HG02759 (cell line): ENCODE results near the gene PRRT2.
A peak's percentile ranks its signal among the peaks of the same experiment; 100 is the strongest.
"Not testable (repeated sequence)": the region's sequence is repeated elsewhere in the genome, so short reads cannot be mapped to it uniquely, and the experiment has no call there.

Source experiments
- ATAC-seq: cut with Tn5 transposase; IDR thresholded peaks from one replicate; pipeline ENCODE4 v1.9.1; 2021; ENCODE audit warnings: mild to moderate bottlenecking, moderate library complexity; ENCODE audit not compliant: unreplicated experiment

PRRT2 gene

DNA sequence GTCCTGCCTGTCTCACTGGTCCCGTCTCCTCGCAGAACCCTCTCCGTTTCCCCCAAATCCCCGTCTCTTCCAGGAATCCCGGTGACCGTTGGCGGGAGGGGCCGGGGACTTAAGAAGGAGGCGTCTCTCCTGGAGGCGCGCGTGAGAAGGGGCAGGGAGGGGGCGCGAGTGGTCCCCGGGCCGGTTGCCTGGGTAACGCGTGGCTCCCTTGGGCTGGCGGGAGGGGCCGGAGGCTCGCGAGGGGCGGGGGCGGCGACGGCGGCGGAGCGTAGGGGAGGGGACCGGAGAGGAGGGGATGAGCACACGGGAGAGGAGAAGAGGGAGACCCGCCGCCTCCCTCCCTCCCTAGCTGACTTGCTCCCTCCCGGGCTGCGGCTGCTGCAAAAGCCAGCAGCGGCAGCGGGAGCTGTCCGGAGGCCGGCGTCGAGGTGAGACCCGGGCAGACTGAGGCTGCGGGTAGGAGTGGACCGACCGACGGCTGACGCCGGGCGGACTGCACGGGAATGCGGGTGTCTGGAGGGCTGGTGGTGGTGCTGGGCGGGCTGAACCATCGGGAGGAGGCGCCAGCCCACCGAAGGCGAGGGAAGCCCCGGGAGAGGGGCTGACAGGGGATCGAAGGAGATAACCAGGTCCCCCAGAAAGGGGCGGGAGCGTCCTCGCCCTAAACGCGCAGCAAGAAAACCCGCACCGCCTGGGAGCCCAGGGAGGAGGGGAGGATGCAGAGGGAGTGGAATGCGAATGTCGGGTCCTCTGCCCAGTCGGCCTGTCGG is at the start of gene PRRT2:
Gene PRRT2, plus strand, starts transcription at position 298 of the 770 bp plus-strand sequence. CDS start 862 bp downstream, outside the sequence.
- no peak for ATAC-seq

DNA sequence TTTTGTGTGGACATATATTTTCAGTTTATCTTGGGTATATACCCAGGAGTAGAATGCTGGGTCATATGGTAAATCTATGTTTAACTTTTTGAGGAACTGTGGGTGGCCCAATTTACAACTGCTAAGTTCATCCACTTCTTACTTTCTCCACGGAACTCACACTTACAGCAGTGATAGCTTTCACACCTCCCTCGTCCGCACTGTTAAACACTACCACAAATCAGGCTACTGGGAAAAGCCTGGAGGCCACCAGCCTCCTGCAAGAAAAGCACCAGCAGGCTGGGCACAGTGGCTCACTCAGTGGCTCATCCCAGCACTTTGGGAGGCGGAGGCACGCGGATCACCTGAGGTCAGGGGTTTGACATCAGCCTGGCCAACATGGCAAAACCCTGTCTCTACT is 48.7 kb upstream of the PRRT2 start:
- ATAC-seq: no peak

DNA sequence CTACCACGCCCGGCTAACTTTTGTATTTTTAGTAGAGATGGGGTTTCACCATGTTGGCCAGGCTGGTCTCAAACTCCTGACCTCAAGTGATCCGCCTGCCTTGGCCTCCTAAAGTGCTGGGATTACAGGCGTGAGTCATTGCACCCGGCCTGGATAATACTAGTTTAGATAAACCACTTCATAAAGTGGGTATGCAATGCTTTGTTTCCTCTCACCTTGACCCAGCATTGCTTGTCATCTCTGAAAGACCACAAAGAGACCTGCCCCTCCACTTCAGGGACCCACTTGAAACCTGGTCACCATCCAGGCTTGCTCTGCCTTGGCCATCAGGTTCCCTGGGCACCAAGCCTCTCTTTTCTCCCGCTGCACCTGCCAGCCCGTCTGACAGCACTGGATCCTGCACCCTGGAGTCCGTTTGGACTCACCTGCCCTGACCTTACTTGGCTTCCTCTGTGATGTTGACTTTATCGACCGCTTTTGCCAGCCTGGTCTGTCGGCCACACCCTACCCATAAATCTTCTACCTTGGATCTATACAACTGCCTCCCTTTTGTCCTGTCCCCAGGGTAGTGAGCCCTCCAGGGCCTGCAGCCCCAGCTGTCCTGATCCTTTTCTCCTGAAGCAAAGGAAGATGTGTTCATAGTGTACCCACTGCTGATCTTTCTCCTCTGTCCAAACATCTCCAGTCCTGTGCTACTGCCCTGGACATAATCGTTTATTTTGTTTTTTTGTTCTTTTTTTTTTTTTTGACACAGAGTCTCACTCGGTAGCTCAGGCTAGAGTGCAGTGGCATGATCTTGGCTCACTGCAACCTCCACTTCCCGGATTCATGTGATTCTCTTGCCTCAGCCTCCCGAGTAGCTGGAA is 46.6 kb upstream of the PRRT2 start:
- ATAC-seq: no peak

DNA sequence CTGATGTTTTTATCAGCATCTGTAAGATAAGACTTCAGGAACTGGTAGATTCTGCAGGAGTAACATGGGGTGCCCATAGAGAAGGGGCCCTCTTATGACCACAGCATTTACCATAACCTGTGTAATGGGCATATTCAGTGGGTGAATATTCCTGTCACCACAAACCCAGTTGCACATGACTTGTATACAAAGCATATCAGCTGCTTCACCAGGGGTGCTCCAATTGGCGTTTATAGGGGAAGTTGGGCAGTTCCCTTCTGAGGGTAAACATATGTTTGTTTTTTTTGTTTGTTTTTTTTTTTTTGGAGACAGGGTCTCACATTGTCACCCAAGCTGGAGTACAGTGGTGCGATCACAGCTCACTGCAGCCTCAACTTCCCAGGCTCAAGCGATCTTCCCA is 45.4 kb upstream of the PRRT2 start:
- no peak for ATAC-seq

DNA sequence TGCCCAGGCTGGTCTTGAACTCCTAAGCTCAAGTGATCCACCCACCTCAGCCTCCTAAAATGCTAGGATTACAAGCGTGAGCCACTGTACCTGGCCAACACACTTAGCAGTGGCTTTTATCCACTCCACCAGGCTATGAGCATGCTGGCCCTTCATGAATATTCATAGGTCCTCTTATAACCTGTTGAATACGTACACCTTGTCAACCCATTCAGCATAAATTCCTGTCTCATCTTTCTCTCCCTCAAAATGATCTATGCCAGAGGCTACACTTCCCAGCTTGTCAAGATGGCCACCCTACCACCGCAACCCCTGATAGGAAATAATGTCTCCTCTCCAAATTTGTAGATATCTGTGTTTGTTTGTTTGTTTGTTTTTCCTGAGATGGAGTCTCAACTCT is 44.9 kb upstream of the PRRT2 start:
- ATAC-seq: no peak

DNA sequence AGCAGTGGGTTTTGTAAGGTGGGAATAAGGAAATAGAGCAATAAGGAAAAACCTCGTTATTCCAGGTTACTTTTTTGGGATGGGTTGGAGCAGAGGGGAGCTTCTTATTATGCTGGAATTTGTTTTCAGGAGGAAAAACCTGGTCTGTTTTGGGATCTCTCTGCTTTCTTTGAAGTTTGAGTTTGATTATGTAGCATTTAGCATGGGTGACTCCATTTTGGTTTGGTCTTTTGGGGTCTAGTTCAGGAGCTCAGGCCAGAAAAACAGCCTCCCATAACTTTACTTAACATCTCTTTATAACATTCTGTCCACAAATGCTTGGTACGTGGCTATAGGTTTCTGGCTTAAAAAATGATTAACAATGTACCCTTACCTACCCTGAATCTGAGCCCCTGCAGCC is 42.5 kb upstream of the PRRT2 start:
- no peak for ATAC-seq

DNA sequence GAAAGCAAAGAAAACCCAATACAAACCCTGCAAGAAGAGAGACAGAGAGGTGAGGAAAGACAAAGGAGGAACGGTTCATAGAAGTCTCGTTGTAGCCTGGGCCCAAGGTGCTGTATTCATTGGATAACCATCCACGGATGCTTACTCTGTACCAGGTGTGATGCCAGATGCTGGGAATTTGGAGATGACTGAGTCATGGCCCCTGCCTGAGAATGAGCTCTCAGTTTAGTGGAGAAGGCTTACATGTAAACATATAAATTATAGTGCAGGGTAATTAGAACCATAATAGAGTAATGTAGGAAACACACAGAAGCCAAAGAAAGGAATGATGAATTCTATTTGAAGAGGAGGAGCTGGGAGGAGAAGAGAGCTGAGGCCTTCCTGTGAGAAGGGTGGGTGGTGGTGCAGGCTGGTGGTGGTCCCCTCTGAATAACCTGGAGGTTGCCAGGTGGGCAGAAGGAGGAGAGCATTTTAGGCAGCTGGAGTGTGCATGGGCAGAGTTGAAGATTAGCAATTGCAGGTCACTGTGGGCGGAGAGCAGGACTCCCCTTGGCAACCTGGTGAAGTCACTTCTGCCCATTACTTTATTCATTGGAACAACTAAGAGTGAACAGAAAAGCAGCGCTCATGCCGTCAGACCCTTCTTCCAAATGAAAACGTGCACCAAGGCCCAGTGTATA is 41.6 kb upstream of the PRRT2 start:
- no peak for ATAC-seq

DNA sequence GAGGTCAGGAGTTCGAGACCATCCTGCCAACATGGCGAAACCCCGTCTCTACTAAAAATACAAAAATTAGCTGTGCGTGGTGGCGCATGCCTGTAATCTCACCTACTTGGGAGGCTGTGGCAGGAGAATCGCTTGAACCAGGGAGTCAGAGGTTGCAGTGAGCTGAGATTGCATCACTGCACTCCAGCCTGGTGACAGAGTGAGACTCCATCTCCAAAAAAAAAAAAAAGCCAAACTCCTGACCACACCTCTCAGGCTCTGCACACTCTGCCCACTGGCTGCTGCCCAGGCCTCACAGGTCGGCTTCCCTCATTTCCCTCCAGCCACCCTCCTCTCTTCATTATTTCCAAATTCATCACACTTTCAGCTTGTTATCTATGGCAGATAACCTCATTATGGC is 39.7 kb upstream of the PRRT2 start:
- not testable (repeated sequence) for ATAC-seq

DNA sequence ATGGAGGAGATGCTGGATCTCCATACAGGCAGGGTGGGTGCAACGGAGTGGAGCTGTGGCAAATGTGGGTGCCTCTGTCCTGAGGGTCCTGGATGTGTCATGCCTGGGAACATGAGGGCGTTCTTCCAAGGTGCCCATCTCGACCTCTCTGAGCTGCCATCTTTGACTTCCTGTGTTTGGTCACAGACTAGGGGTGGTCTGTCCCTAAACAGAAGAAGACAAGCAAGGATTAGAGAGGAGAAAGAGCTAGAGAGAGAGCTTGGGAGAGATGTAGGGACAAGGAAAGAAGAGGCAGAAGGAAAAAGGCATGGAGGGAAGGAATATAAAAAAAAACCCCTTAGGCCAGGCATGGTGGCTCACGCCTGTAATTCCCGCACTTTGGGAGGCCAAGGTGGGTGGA is 37.3 kb upstream of the PRRT2 start:
- ATAC-seq: no peak

DNA sequence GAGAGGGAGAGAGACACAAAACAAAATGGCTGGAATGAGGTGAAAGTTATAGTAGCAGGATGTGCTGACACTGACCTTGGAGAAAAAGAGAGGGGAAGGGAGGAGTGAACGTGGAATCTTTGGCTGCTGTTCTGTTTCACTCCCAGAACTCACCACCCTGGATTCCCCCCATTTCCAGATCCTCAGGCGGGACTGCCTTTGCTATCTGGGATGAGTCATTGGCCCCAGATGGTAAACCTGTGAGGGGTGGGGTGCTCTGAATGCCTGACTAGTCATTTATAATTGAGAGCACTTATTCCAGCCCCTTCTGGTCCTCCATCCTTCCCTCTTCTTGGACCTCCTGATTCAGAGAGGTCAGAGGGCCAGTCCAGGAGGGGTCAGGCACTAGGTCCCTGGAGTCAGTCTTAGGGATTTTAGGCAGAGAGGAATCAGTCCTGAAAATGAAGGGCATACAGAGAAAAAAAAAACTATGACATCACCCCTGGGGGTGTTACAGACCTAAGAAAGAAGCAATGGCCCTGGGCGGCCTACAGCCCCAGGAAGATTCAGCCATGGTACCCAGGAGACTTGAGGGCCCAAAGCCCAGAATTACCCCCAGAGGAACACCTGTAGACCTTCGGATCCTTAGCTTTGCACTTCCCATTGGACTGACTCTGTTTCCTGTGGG is 36.1 kb upstream of the PRRT2 start:
- ATAC-seq: no peak

DNA sequence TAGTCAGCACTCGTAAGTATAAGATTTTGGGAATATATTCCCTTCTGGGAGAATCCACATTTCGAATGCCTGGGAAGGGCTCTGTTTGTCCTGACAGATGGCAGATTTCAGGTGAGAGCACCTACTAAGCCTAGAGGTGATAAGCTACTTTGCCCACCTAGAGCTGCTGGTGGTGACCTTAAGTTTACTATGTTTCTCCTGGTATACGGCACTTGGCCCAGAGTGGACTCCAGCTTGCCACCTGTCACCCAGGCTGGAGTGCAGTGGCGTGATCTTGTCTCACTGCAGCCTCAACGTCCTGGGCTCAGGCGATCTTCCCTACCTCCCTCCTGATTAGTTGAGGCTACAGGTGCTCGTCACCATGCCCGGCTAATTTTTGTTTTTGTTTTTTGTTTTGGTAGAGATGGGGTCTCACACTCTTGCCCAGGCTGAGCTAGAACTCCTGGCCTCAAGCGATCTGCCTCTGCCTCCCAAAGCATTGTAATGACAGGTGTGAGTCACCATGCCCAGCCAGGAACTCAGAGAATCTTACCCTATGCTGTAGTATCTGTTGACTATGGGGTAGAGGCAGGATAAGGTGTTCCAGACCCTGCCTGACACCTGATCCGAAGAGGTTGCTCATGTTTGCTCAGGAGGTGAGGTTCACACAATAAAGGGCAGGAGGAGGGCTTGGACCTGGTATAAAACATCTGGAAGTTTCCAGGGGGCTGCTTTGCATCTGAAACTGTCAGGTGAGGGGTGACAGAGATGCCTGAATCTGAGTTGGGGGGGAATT is 34.2 kb upstream of the PRRT2 start, which contains the start of gene ZG16:
Gene ZG16, plus strand, starts transcription at position 681 of the 775 bp plus-strand sequence. CDS start 1,011 bp downstream, outside the sequence.
- no peak for ATAC-seq

DNA sequence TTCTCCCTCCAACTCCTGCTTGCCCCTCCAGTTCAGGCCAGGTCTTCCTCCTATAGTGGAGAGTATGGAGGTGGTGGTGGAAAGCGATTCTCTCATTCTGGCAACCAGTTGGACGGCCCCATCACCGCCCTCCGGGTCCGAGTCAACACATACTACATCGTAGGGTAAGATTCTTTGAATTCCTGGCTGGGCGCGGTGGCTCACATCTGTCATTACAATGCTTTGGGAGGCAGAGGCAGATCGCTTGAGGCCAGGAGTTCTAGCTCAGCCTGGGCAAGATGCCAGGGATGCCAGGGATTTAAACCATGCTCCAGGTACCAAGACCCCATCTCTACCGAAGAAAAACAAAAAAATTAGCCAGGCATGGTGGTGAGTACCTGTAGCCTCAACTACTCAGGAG is 32.5 kb upstream of the PRRT2 start:
- no peak for ATAC-seq

DNA sequence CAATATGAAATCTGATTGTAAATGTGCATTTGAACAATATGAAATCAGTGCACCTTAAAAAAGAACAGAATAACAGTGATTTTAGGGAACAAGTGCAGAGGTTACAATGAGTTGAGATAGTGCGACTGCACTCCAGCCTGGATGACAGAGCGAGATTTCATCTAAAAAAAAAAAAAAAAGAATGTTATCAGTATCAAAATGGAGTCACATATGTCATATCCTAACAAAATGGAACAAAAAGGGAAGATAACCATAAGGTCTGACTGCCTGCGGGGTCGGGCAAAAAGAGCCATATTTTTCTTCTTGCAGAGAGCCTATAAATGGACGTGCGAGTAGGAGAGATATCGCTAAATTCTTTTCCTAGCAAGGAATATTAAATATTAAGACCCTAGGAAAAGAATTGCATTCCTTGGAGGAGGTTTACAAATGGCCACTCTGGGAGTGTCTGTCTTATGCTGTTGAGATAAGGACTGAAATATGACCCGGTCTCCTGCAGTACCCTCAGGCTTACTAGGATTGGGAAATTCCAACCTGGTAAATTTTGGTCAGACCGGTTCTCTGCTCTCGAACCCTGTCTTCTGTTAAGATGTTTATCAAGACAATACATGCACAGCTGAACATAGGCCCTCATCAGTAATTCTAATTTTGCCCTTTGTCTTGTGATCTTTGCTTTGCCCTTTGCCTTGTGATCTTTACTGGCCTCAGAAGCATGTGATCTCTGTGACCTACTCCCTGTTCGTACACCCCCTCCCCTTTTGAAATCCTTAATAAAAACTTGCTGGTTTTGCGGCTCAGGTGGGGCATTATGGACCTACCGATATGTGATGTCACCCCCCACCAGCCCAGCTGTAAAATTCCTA is 28.7 kb upstream of the PRRT2 start:
- ATAC-seq: not testable (repeated sequence)

DNA sequence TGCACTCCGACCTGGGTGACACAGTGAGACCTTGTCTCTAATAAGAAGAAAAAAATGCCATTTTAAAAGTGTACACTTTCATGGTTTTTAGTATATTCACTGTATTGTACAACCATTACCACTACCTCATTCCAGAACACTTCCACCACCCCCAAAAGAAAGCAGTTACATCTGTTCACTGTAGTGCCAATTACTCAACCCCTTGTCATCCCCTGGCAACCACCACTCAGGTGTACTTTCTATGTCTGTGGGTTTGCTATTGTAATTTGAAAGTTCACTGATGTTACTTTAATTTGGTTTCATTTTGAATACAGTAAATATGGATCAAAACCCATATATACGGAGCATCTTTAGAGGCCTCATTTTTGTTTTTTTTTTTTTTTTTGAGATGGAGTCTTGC is 27.8 kb upstream of the PRRT2 start:
- ATAC-seq: no peak

DNA sequence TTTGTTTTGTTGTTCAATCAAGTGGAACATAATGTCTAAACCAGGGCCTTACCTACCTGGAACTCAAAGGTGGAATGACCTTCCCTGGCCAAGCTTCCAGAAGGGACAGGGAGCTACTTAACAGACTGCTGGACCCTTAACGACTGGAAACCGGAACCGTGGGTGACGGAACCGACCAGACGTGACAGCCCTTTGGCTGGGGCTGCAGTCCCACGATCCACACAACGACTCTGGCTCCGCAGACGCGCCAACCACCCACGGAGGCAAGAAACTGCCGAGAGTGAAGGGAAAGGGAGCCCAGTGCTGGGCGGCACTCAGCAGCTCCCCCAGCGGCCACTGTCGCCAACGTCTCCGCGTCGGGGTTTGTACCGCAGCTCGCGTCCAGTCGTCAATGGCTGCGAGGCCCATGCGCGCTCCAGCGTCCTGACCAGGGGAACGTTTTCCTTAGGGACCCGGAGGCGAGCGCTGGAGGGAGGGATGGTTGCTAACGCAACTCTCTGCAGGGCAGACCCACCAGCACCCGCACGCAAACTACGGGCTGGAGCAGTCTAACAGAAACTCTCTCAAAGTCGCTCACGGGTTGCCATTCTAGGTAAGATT is 27.0 kb upstream of the PRRT2 start:
- no peak for ATAC-seq

DNA sequence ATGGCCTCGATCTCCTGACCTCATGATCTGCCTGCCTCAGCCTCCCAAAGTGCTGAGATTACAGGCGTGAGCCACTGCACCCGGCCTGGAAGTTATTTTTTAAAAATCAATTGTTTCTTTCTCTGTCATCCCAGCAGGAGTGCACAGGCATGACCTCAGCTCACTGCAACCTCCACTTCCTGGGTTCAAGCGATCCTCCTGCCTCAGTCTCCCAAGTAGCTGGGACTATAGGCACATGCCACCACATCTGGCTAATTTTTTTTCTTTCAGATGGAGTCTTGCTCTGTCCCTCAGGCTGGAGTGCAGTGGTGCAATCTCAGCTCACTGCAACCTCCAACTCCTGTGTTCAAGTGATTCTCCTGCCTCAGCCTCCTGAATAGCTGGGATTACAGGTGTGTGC is 24.8 kb upstream of the PRRT2 start:
- ATAC-seq: not testable (repeated sequence)

DNA sequence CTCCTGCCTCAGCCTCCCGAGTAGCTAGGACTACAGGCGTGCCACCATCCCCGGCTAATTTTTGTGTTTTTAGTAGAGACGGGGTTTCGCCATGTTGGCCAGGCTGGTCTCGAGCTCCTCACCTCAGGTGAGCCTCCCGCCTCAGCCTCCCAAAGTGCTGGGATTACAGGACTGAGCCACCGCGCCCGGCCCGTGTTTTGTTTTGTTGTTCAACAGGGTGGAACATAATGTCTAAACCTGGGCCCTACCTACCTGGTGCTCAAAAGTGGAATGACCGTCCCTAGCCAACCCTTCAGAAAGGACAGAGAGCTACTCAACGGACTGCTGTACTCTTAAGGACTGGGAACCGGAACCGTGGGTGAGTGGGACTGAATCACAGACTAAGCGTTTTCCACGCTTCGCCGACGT is 22.2 kb upstream of the PRRT2 start:
- no peak for ATAC-seq

DNA sequence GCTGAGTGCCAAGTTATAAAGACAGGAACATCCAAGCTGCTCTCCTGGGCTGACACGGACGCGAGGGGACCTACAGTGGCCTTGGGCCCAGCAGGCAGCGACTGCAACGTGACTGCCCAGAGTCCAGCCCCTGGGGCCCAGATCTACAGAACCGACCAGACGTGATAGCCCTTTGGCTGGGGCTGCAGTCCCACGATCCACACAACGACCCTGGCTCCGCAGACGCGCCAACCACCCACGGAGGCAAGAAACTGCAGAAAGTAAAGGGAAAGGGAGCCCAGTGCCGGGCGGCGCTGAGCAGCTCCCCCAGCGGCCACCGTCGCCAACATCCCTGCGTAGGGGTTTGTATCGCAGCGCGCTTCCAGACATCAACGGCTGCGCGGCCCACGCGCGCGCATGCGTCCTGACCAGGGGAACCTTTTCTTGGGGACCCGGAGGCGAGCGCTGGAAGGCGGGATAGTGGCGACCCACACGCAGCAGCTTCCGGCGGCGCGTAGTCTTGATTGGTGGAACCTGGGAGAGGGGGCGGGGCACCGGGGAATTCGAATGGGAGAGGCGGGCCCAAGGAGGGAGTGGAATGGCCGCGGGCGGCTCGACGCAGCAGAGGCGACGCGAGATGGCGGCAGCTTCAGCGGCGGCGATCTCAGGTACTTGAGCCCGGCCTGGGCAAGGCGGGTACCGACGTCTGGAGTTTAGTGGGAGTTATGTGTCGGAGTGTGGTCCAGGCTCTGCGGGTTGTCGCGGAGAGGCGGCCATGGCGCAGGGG is 21.6 kb upstream of the PRRT2 start, which contains the start of gene KIF22:
Gene KIF22, plus strand, starts transcription at position 569 of the 766 bp plus-strand sequence. Its CDS starts 9 bp downstream, at position 578.
- peak; percentile 92 for ATAC-seq
